K562 (cell line): ENCODE measurements around the gene ORAI3. TPM values are rescaled to one million over a fixed set of nuclear protein-coding genes. Genes with fewer than 3 reads are reported as not detected.

Source experiments
- CHD7 ChIP-seq: fragments of 200-600 bp; sonication (generic); IDR thresholded peaks from one replicate; pipeline ENCODE4 v1.6.1; 2012; ENCODE audit warnings: mild to moderate bottlenecking, low read depth, low read length, inconsistent platforms
- ETV5 ChIP-seq: sonication (generic); formaldehyde crosslinking; IDR thresholded peaks from 2 replicates; pipeline ENCODE4 v1.4.0; 2020; ENCODE audit warnings: low read depth, mild to moderate bottlenecking, missing genetic modification reagents
- NRF1 ChIP-seq, 2 experiments: fragments of 450-650 bp; IDR thresholded peaks in 1 of 2; conservative IDR thresholded peaks in 1 of 2; 2 replicates each; pipeline ENCODE4 v1.6.1; 2014; ENCODE audit warnings: mild to moderate bottlenecking in 2 of 2
- PPARD ChIP-seq: fragments of 250-450 bp; sonication (Bioruptor Pico); IDR thresholded peaks from 2 replicates; pipeline ENCODE4 v1.8.0; 2022; ENCODE audit warnings: inconsistent platforms, mild to moderate bottlenecking, moderate library complexity
- RBM22 ChIP-seq: fragments of 200-400 bp; formaldehyde crosslinking; IDR thresholded peaks from 2 replicates; pipeline ENCODE4 v1.6.1; 2018; ENCODE audit warnings: low read length, low read depth; ENCODE audit not compliant: poor library complexity, severe bottlenecking
- RUNX1 ChIP-seq: sonication (generic); IDR thresholded peaks from 2 replicates; pipeline ENCODE4 v1.6.1; 2016; ENCODE audit warnings: antibody characterized with exemption, low read depth
- VEZF1 ChIP-seq: fragments of 200-800 bp; sonication (Bioruptor generic); IDR thresholded peaks from 2 replicates; pipeline ENCODE4 v1.6.1; 2017; ENCODE audit warnings: missing genetic modification characterization, missing compliant biosample characterization
- ZKSCAN3 ChIP-seq: fragments of 250-450 bp; sonication (Bioruptor Pico); IDR thresholded peaks from 2 replicates; pipeline ENCODE4 v1.4.0; 2020
- polyA plus RNA-seq, 8 experiments: library from polyadenylated mRNA; depleted of rRNA in 4 of 8; stranded (reverse) in 5 of 8; unstranded in 3 of 8; fragments of >200 nt; fragmentation: Nextera tagmentation in 2 of 8; fragmentation: Illumina TruSeq in 1 of 8; extraction: Ambion mirVana in 2 of 8; extraction: Trizol in 1 of 8; gene quantifications; 2 replicates each; pipeline versions ENCODE4 v1.2.1 to v1.2.3, GENCODE V29; 2011 to 2014; ENCODE audit warnings: inconsistent platforms in 1 of 8, missing spikeins in 1 of 8
- total RNA-seq, 7 experiments: library from RNA; depleted of rRNA in 6 of 7; stranded (reverse); fragments of >200 nt in 6 of 7; fragmentation: Illumina TruSeq in 2 of 7; extraction: Trizol in 2 of 7; gene quantifications; 2 replicates each; pipeline versions ENCODE4 v1.2.1 to v1.2.3, GENCODE V29; 2011 to 2021; ENCODE audit warnings: low replicate concordance in 1 of 7
- TF ChIP-seq, protein P1 (sequence below), 2 experiments: fragments of 450-650 bp in 1 of 2; sonication (generic) in 1 of 2; formaldehyde crosslinking; conservative IDR thresholded peaks; 2 replicates each; pipeline versions ENCODE4 v1.4.0 to v1.8.1; 2020 to 2022; ENCODE audit warnings: mild to moderate bottlenecking in 1 of 2, missing genetic modification reagents in 1 of 2
- TF ChIP-seq, protein P2 (sequence below): fragments of 450-650 bp; formaldehyde crosslinking; conservative IDR thresholded peaks from 2 replicates; pipeline ENCODE4 v1.4.0; 2022; ENCODE audit warnings: mild to moderate bottlenecking, missing genetic modification characterization

Gene ORAI3
- total and polyA plus RNA-seq, 9 of the 15 experiments (the other 6 are each of a cell fraction or from before 2014, with no cell fraction given): 4.9 to 23.3 (median 14.1) TPM

- TF ChIP-seq, protein P1, sequence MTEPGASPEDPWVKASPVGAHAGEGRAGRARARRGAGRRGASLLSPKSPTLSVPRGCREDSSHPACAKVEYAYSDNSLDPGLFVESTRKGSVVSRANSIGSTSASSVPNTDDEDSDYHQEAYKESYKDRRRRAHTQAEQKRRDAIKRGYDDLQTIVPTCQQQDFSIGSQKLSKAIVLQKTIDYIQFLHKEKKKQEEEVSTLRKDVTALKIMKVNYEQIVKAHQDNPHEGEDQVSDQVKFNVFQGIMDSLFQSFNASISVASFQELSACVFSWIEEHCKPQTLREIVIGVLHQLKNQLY (CRISPR knock-in tag; conservative IDR thresholded peaks at IDR 0.05): no peak
- TF ChIP-seq PPARD (CRISPR knock-in tag) (no peak), VEZF1 (CRISPR knock-in tag) (peak; percentile 50; the same call in 1 of the 2 replicates), ZKSCAN3 (no peak), NRF1 (conservative IDR thresholded peaks at IDR 0.05 in 1 of 2, IDR thresholded peaks at IDR 0.05 in 1 of 2) (peak; percentile 92 to 93), RBM22 (no peak), ETV5 (no peak), RUNX1 (no peak), CHD7 (no peak)
- TF ChIP-seq, protein P2, sequence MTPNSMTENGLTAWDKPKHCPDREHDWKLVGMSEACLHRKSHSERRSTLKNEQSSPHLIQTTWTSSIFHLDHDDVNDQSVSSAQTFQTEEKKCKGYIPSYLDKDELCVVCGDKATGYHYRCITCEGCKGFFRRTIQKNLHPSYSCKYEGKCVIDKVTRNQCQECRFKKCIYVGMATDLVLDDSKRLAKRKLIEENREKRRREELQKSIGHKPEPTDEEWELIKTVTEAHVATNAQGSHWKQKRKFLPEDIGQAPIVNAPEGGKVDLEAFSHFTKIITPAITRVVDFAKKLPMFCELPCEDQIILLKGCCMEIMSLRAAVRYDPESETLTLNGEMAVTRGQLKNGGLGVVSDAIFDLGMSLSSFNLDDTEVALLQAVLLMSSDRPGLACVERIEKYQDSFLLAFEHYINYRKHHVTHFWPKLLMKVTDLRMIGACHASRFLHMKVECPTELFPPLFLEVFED (CRISPR knock-in tag): 0 out of 2 replicates have a peak, but pooled peaks have one; percentile 32
Measured at GRCh38 chr16:30927789-30928378, 21.0 kb upstream of the ORAI3 start (continued).
